ENCODE measurements around the gene KDM4D.
"Not testable (repeated sequence)": the region's sequence is repeated elsewhere in the genome, so short reads cannot be mapped to it uniquely, and the experiment has no call there.

Gene KDM4D

GRCh38 chr11:95014184-95014821 lies 40.8 kb downstream of the KDM4D start:
- in situ Hi-C loops (cut with MboI; ENCODE audit: low pct_unique_long_range_greater_than_20kb, low sequenced_read_pairs, unreplicated experiment), result no loop called here
- TF ChIP-seq, protein P1, sequence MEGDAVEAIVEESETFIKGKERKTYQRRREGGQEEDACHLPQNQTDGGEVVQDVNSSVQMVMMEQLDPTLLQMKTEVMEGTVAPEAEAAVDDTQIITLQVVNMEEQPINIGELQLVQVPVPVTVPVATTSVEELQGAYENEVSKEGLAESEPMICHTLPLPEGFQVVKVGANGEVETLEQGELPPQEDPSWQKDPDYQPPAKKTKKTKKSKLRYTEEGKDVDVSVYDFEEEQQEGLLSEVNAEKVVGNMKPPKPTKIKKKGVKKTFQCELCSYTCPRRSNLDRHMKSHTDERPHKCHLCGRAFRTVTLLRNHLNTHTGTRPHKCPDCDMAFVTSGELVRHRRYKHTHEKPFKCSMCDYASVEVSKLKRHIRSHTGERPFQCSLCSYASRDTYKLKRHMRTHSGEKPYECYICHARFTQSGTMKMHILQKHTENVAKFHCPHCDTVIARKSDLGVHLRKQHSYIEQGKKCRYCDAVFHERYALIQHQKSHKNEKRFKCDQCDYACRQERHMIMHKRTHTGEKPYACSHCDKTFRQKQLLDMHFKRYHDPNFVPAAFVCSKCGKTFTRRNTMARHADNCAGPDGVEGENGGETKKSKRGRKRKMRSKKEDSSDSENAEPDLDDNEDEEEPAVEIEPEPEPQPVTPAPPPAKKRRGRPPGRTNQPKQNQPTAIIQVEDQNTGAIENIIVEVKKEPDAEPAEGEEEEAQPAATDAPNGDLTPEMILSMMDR (IDR thresholded peaks at IDR 0.05; ENCODE audit: extremely low read depth, insufficient read depth, missing control alignments), result no peak
- no peak for DNase-seq (ENCODE audit: low spot score)

DNA sequence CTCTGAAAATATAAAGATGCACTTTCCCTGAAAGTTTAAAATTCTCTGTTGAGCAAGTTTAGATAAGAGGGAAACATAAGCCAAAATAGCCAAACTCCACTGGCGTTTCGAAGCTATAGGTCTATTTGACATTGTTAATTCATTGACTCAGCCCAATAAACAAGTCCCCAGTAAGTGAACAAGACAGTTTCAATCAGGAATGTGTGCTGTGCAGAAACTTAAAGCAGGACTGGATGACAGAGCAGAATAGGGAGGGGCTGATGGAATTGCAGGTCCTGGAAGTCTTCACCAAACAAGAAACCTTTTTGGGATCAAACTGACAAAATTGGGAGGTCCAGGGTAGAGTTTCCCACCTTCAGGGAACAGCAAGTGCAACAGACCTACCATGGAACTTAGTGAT lies 42.6 kb downstream of the KDM4D start:
- DNase-seq (ENCODE audit: low spot score), result no peak
- in situ Hi-C loops (cut with MboI; ENCODE audit: low pct_unique_long_range_greater_than_20kb, low sequenced_read_pairs, unreplicated experiment), result no loop called here
- TF ChIP-seq, protein P1 (IDR thresholded peaks at IDR 0.05; ENCODE audit: extremely low read depth, insufficient read depth, missing control alignments), result no peak

DNA sequence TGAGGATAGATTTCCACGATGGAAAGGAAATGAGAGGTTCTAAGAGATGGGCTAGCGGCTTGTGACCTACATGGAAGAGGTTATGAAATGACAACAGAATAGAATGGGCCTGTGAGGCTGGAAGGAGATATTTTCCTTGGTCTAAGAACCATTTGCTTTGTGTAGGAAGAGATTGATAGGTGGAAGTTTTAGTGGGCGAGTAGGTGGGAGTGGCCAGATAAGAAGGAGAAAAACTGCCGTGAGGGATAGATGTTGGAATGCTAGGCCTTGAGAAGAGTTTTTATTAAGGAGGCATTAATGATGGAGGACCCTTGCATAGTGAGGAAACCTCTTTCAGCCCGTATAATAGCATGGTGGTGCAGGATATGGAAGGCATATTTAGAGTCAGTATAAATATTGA lies 48.0 kb downstream of the KDM4D start:
- in situ Hi-C loops (cut with MboI; ENCODE audit: low pct_unique_long_range_greater_than_20kb, low sequenced_read_pairs, unreplicated experiment); DNase-seq (ENCODE audit: low spot score): not testable (repeated sequence)

GRCh38 chr11:95024958-95025357 lies 51.4 kb downstream of the KDM4D start, which contains the start of gene KDM4E:
Gene KDM4E (plus strand): TSS chr11:95025258. CDS start chr11:95025558, 300 bp downstream.
- in situ Hi-C loops (cut with MboI; ENCODE audit: low pct_unique_long_range_greater_than_20kb, low sequenced_read_pairs, unreplicated experiment), result no loop called here
- TF ChIP-seq, protein P1 (IDR thresholded peaks at IDR 0.05; ENCODE audit: extremely low read depth, insufficient read depth, missing control alignments), result no peak
- DNase-seq (ENCODE audit: low spot score), result no peak

DNA sequence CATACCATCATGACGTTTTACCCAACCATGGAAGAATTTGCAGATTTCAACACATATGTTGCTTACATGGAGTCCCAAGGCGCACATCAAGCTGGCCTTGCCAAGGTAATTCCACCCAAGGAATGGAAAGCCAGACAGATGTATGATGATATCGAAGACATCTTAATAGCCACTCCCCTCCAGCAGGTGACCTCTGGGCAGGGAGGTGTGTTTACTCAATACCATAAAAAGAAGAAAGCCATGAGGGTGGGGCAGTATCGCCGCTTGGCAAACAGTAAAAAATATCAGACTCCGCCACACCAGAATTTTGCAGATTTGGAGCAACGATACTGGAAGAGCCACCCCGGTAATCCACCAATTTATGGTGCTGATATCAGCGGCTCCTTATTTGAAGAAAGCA lies 52.1 kb downstream of the KDM4D start:
- DNase-seq (ENCODE audit: low spot score), result not testable (repeated sequence)

GRCh38 chr11:95028357-95028756 lies 54.8 kb downstream of the KDM4D start:
- in situ Hi-C loops (cut with MboI; ENCODE audit: low pct_unique_long_range_greater_than_20kb, low sequenced_read_pairs, unreplicated experiment), result no loop called here
- DNase-seq (ENCODE audit: low spot score), result no peak
- TF ChIP-seq, protein P1 (IDR thresholded peaks at IDR 0.05; ENCODE audit: extremely low read depth, insufficient read depth, missing control alignments), result no peak

More for the DNA sequence above, 52.1 kb downstream of the KDM4D start:
- in situ Hi-C loops (cut with MboI; ENCODE audit: low pct_unique_long_range_greater_than_20kb, low sequenced_read_pairs, unreplicated experiment), result not testable (repeated sequence)

DNA sequence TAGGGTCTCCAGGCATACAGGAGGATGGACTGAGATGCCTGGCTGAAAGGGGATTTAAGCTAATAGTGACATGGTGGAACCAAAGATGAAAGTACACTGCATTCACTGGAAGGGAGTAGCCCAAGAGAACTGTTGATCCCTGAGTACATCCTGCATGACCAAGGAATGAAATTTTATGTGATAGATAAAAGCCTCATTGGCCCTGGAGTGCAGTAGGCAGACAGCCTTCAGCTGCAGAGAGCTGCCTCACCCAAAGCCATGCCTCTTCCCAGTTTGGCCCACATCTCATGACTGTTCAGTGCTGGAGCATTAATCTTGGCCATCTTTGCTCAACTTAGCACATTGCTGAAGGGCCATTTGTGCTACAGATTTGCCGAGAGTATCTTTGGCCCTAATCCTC lies 59.5 kb downstream of the KDM4D start:
- in situ Hi-C loops (cut with MboI; ENCODE audit: low pct_unique_long_range_greater_than_20kb, low sequenced_read_pairs, unreplicated experiment), result no loop called here
- TF ChIP-seq, protein P1 (IDR thresholded peaks at IDR 0.05; ENCODE audit: extremely low read depth, insufficient read depth, missing control alignments), result no peak

GRCh38 chr11:95035316-95035715 lies 61.8 kb downstream of the KDM4D start:
- in situ Hi-C loops (cut with MboI; ENCODE audit: low pct_unique_long_range_greater_than_20kb, low sequenced_read_pairs, unreplicated experiment), result no loop called here
- no peak for DNase-seq (ENCODE audit: low spot score)
- TF ChIP-seq, protein P1 (IDR thresholded peaks at IDR 0.05; ENCODE audit: extremely low read depth, insufficient read depth, missing control alignments), result no peak

More for the DNA sequence above, 59.5 kb downstream of the KDM4D start:
- no peak for DNase-seq (ENCODE audit: low spot score)

DNA sequence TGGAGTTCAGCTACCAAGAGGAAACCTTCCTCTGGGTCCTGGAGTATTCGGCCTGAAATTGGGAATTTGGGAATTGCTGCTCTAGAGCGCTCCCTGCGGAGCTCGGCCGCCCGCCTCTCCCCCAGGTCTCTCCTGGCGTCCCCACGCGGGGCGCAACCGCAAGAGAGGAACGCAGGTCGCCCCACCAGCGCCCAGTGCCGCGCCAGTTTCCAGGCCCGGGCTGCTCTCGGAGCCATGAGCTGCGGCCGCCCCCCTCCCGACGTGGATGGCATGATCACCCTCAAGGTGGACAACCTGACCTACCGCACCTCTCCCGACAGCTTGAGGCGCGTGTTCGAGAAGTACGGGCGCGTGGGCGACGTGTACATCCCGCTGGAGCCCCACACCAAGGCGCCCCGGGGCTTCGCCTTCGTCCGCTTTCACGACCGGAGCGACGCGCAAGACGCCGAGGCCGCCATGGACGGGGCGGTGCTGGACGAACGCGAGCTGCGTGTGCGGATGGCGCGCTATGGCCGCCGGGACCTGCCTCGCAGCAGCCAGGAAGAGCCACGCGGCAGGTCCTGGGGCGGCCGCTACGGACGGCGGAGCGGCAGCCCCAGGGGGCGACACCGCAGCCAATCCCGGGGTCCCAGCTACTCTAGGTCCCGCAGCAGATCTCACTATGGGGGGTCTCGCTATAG lies 64.0 kb downstream of the KDM4D start:
- in situ Hi-C loops (cut with MboI; ENCODE audit: low pct_unique_long_range_greater_than_20kb, low sequenced_read_pairs, unreplicated experiment); DNase-seq (ENCODE audit: low spot score): not testable (repeated sequence)

All from GM13977 (cell line).